ENCODE measurements around the gene MALT1.

Gene MALT1

GRCh38 chr18:58654896-58655614, 16.2 kb upstream of the MALT1 start:
- no peak for DNase-seq (ENCODE audit: insufficient read length)
- FAIRE-seq, result peak; percentile 88
- TF ChIP-seq TAF1 (IDR thresholded peaks at IDR 0.05; ENCODE audit: borderline replicate concordance, low read depth, low read length) (no peak), POLR2A (IDR thresholded peaks at IDR 0.05; ENCODE audit: low read depth, low read length) (no peak), POLR2AphosphoS5 (IDR thresholded peaks at IDR 0.05; ENCODE audit: low read depth, low read length) (no peak)

- FAIRE-seq (peak; percentile 87), DNase-seq (ENCODE audit: insufficient read length) (no peak)
- TF ChIP-seq POLR2AphosphoS5 (IDR thresholded peaks at IDR 0.05; ENCODE audit: low read depth, low read length) (no peak), TAF1 (IDR thresholded peaks at IDR 0.05; ENCODE audit: borderline replicate concordance, low read depth, low read length) (no peak), POLR2A (IDR thresholded peaks at IDR 0.05; ENCODE audit: low read depth, low read length) (no peak; the same call in 1 of the 2 replicates)
These were observed 14.2 kb upstream of the MALT1 start for GRCh38 chr18:58657081-58657480.

GRCh38 chr18:58657494-58657893, 13.8 kb upstream of the MALT1 start:
- no peak for DNase-seq (ENCODE audit: insufficient read length)
- no peak for TF ChIP-seq TAF1 (IDR thresholded peaks at IDR 0.05; ENCODE audit: borderline replicate concordance, low read depth, low read length)
- peak; percentile 51 for TF ChIP-seq POLR2AphosphoS5 (IDR thresholded peaks at IDR 0.05; ENCODE audit: low read depth, low read length)
- FAIRE-seq, result no peak

- FAIRE-seq, result peak; percentile 50
- TF ChIP-seq TAF1 (IDR thresholded peaks at IDR 0.05; ENCODE audit: borderline replicate concordance, low read depth, low read length) (no peak), POLR2AphosphoS5 (IDR thresholded peaks at IDR 0.05; ENCODE audit: low read depth, low read length) (no peak), POLR2A (IDR thresholded peaks at IDR 0.05; ENCODE audit: low read depth, low read length) (peak; percentile 38; the same call in 1 of the 2 replicates)
These were observed 11.6 kb upstream of the MALT1 start for GRCh38 chr18:58659691-58660090.

GRCh38 chr18:58660915-58661314, 10.3 kb upstream of the MALT1 start:
- no peak for TF ChIP-seq POLR2AphosphoS5 (IDR thresholded peaks at IDR 0.05; ENCODE audit: low read depth, low read length)
- no peak for FAIRE-seq
- DNase-seq (ENCODE audit: insufficient read length), result no peak

More at GRCh38 chr18:58659691-58660090, 11.6 kb upstream of the MALT1 start:
- no peak for DNase-seq (ENCODE audit: insufficient read length)

GRCh38 chr18:58661423-58661822, 9.8 kb upstream of the MALT1 start:
- FAIRE-seq, result peak; percentile 14
- DNase-seq (ENCODE audit: insufficient read length), result no peak
- TF ChIP-seq POLR2AphosphoS5 (IDR thresholded peaks at IDR 0.05; ENCODE audit: low read depth, low read length) (no peak), POLR2A (IDR thresholded peaks at IDR 0.05; ENCODE audit: low read depth, low read length) (no peak), TAF1 (IDR thresholded peaks at IDR 0.05; ENCODE audit: borderline replicate concordance, low read depth, low read length) (no peak)

GRCh38 chr18:58662118-58662517, 9.1 kb upstream of the MALT1 start:
- DNase-seq (ENCODE audit: insufficient read length), result no peak
- TF ChIP-seq POLR2AphosphoS5 (IDR thresholded peaks at IDR 0.05; ENCODE audit: low read depth, low read length) (no peak), TAF1 (IDR thresholded peaks at IDR 0.05; ENCODE audit: borderline replicate concordance, low read depth, low read length) (no peak), POLR2A (IDR thresholded peaks at IDR 0.05; ENCODE audit: low read depth, low read length) (no peak)
- peak; percentile 84 for FAIRE-seq

GRCh38 chr18:58666176-58666575, 5.1 kb upstream of the MALT1 start:
- FAIRE-seq (no peak), DNase-seq (ENCODE audit: insufficient read length) (no peak)
- no peak for TF ChIP-seq TAF1 (IDR thresholded peaks at IDR 0.05; ENCODE audit: borderline replicate concordance, low read depth, low read length)
- no peak for TF ChIP-seq POLR2A (IDR thresholded peaks at IDR 0.05; ENCODE audit: low read depth, low read length)
- no peak for TF ChIP-seq POLR2AphosphoS5 (IDR thresholded peaks at IDR 0.05; ENCODE audit: low read depth, low read length)

- TF ChIP-seq POLR2AphosphoS5 (IDR thresholded peaks at IDR 0.05; ENCODE audit: low read depth, low read length), result no peak
- TF ChIP-seq POLR2A (IDR thresholded peaks at IDR 0.05; ENCODE audit: low read depth, low read length), result no peak
- no peak for TF ChIP-seq TAF1 (IDR thresholded peaks at IDR 0.05; ENCODE audit: borderline replicate concordance, low read depth, low read length)
- DNase-seq (ENCODE audit: insufficient read length) (no peak), FAIRE-seq (no peak)
These were observed 3.1 kb upstream of the MALT1 start for GRCh38 chr18:58668211-58668610.

GRCh38 chr18:58668897-58669296, 2.4 kb upstream of the MALT1 start:
- DNase-seq (ENCODE audit: insufficient read length) (no peak), FAIRE-seq (no peak)
- no peak for TF ChIP-seq POLR2A (IDR thresholded peaks at IDR 0.05; ENCODE audit: low read depth, low read length)
- TF ChIP-seq TAF1 (IDR thresholded peaks at IDR 0.05; ENCODE audit: borderline replicate concordance, low read depth, low read length), result no peak
- TF ChIP-seq POLR2AphosphoS5 (IDR thresholded peaks at IDR 0.05; ENCODE audit: low read depth, low read length), result no peak

GRCh38 chr18:58669731-58670378, 1.4 kb upstream of the MALT1 start:
- TF ChIP-seq POLR2AphosphoS5 (IDR thresholded peaks at IDR 0.05; ENCODE audit: low read depth, low read length) (no peak), TAF1 (IDR thresholded peaks at IDR 0.05; ENCODE audit: borderline replicate concordance, low read depth, low read length) (no peak), POLR2A (IDR thresholded peaks at IDR 0.05; ENCODE audit: low read depth, low read length) (no peak)
- FAIRE-seq, result peak; percentile 74
- DNase-seq (ENCODE audit: insufficient read length), result no peak

All from GM12892 (cell line).